Loucy (cell line): ENCODE measurements around the gene MLKL.

Experiments
- H2AFZ ChIP-seq: fragments of 200-600 bp; sonication (generic); 2 replicates; pipeline ENCODE4 v1.6.0; 2016; ENCODE audit warnings: antibody characterized with exemption, mild to moderate bottlenecking, low read length, moderate library complexity
- H3F3A ChIP-seq: fragments of 200-600 bp; 2 replicates; pipeline ENCODE4 v1.6.0; 2016; ENCODE audit warnings: antibody characterized with exemption, low read depth, mild to moderate bottlenecking
- H3K27me3 ChIP-seq: fragments of 200-600 bp; sonication (generic); 2 replicates; pipeline ENCODE4 v1.6.1; 2014; ENCODE audit warnings: low read length, mild to moderate bottlenecking; ENCODE audit not compliant: insufficient read depth, poor library complexity, severe bottlenecking
- H3K36me3 ChIP-seq: fragments of 200-600 bp; sonication (generic); 2 replicates; pipeline ENCODE4 v1.6.1; 2016; ENCODE audit warnings: low read length; ENCODE audit not compliant: insufficient read depth
- H3K4me1 ChIP-seq: fragments of 200-600 bp; sonication (generic); 2 replicates; pipeline ENCODE4 v1.5.1; 2014; ENCODE audit warnings: low read length, mild to moderate bottlenecking; ENCODE audit not compliant: insufficient read depth, poor library complexity, severe bottlenecking
- H3K4me2 ChIP-seq: fragments of 200-600 bp; sonication (generic); 2 replicates; pipeline ENCODE4 v1.6.0; 2014; ENCODE audit warnings: antibody characterized with exemption, low read length, low read depth, mild to moderate bottlenecking; ENCODE audit not compliant: poor library complexity, severe bottlenecking
- H3K4me3 ChIP-seq: fragments of 200-600 bp; sonication (generic); 2 replicates; pipeline ENCODE4 v1.5.1; 2014; ENCODE audit warnings: low read length, mild to moderate bottlenecking, mixed read lengths; ENCODE audit not compliant: poor library complexity, severe bottlenecking
- H3K79me2 ChIP-seq: fragments of 200-600 bp; sonication (generic); 2 replicates; pipeline ENCODE4 v1.6.1; 2014; ENCODE audit warnings: low read length; ENCODE audit not compliant: insufficient read depth
- H3K9ac ChIP-seq: fragments of 200-600 bp; sonication (generic); 2 replicates; pipeline ENCODE4 v1.6.0; 2014; ENCODE audit warnings: mild to moderate bottlenecking, low read depth, low read length, moderate library complexity; ENCODE audit not compliant: poor library complexity, severe bottlenecking
- H3K9me2 ChIP-seq: fragments of 200-600 bp; sonication (generic); replicated peaks from 2 replicates; pipeline ENCODE4 v1.6.1; 2016; ENCODE audit warnings: low read depth, low read length, mixed read lengths
- H3K9me3 ChIP-seq: fragments of 200-600 bp; sonication (generic); 2 replicates; pipeline ENCODE4 v1.6.1; 2014; ENCODE audit warnings: mild to moderate bottlenecking, antibody characterized with exemption, low read length, low read depth; ENCODE audit not compliant: insufficient read depth
- H4K20me1 ChIP-seq: fragments of 200-600 bp; sonication (generic); 2 replicates; pipeline ENCODE4 v1.6.0; 2014; ENCODE audit warnings: antibody characterized with exemption, low read length, mild to moderate bottlenecking; ENCODE audit not compliant: insufficient read depth, poor library complexity, severe bottlenecking
- CTCF ChIP-seq: fragments of 200-600 bp; sonication (generic); conservative IDR thresholded peaks from 2 replicates; pipeline ENCODE4 v1.5.1; 2014; ENCODE audit warnings: mild to moderate bottlenecking, antibody characterized with exemption, low read length
- EZH2phosphoT487 ChIP-seq: fragments of 200-600 bp; IDR thresholded peaks from 2 replicates; pipeline ENCODE4 v1.6.1; 2018; ENCODE audit warnings: antibody characterized with exemption, mild to moderate bottlenecking, moderate library complexity, borderline replicate concordance

MLKL gene

GRCh38 chr16:74713876-74714275, 13.2 kb upstream of the MLKL start:
- H3F3A ChIP-seq = no peaks in the 10 kb centered on the region

GRCh38 chr16:74713325-74713724, 12.7 kb upstream of the MLKL start:
- Histone ChIP-seq H3K9me2 (no peaks in the 10 kb centered on the region), H3K79me2 (no peaks in the 10 kb centered on the region), H3K27me3 (no peaks in the 10 kb centered on the region), H3K36me3 (no peaks in the 10 kb centered on the region), H3K4me3 (no peak overlapping the region), H4K20me1 (no peaks in the 10 kb centered on the region), H3K4me1 (peaks cover 4% of the 10 kb centered on the region), H2AFZ (no peak overlapping the region), H3F3A (no peaks in the 10 kb centered on the region), H3K9me3 (no peaks in the 10 kb centered on the region), H3K4me2 (no peak overlapping the region), H3K9ac (no peak overlapping the region)
- no peak for TF ChIP-seq EZH2phosphoT487
- no peak for TF ChIP-seq CTCF

More at GRCh38 chr16:74713876-74714275, 13.2 kb upstream of the MLKL start:
- Histone ChIP-seq H3K4me3 (no peak overlapping the region), H3K4me1 (peaks cover 4% of the 10 kb centered on the region), H3K27me3 (no peaks in the 10 kb centered on the region), H3K4me2 (no peak overlapping the region), H3K9me2 (no peaks in the 10 kb centered on the region), H3K9me3 (no peaks in the 10 kb centered on the region), H3K9ac (no peak overlapping the region), H3K79me2 (no peaks in the 10 kb centered on the region), H4K20me1 (no peaks in the 10 kb centered on the region), H2AFZ (no peak overlapping the region), H3K36me3 (no peaks in the 10 kb centered on the region)
- TF ChIP-seq EZH2phosphoT487 (no peak), CTCF (no peak)

- no peak overlapping the region for H3K4me3 ChIP-seq
- H3K9me2 ChIP-seq = no peaks in the 10 kb centered on the region
- no peak overlapping the region for H3K9ac ChIP-seq
- H3K79me2 ChIP-seq = no peaks in the 10 kb centered on the region
- no peak overlapping the region for H2AFZ ChIP-seq
- no peaks in the 10 kb centered on the region for H3K36me3 ChIP-seq
- no peaks in the 10 kb centered on the region for H3F3A ChIP-seq
- H3K9me3 ChIP-seq = no peaks in the 10 kb centered on the region
- H3K4me2 ChIP-seq = no peak overlapping the region
- H3K27me3 ChIP-seq = no peaks in the 10 kb centered on the region
- no peak for TF ChIP-seq EZH2phosphoT487
- no peak for TF ChIP-seq CTCF
- H4K20me1 ChIP-seq = no peaks in the 10 kb centered on the region
- H3K4me1 ChIP-seq = peaks cover 4% of the 10 kb centered on the region
Observed at GRCh38 chr16:74711938-74712337, 11.3 kb upstream of the MLKL start.
